HCT116 (cell line): Measurements from ENCODE around the gene ACADS. TPM values are rescaled to one million over a fixed set of nuclear protein-coding genes. Genes with fewer than 3 reads are reported as not detected.

Experiments
- ATAC-seq: fragments of 200-7000 bp; cut with Tn5 transposase; 2 replicates; pipeline ENCODE4 v1.9.1; 2020; ENCODE audit warnings: mild to moderate bottlenecking, moderate library complexity
- BruUV-seq: library from RNA; stranded (reverse); fragments of 400-500 nt; replicated peaks from 2 replicates; lab custom pipeline; 2021; lab: Mats Ljungman, UMichigan
- CTCF ChIA-PET: fragments of 300-600 bp; sonication (Branson Sonifier 250); formaldehyde crosslinking; loops from one replicate; lab custom pipeline; 2021; ENCODE audit warnings: antibody characterized with exemption; lab: Charles Lee
- POLR2A ChIA-PET: fragments of 300-600, 350-600 bp; sonication (Branson Sonifier 250); formaldehyde crosslinking; loops from one replicate; lab custom pipeline; 2021; ENCODE audit warnings: antibody characterized with exemption; lab: Charles Lee
- RAD21 ChIA-PET, 2 experiments: fragments of 300-600 bp; sonication (Branson Sonifier 250); formaldehyde crosslinking; loops; one replicate each; lab custom pipeline; 2023; ENCODE audit warnings: low total read pairs in 2 of 2; ENCODE audit not compliant: uncharacterized antibody in 2 of 2, unreplicated experiment in 2 of 2, low non-redundant PET in 1 of 2; lab: Charles Lee
- DNase-seq: peaks from one replicate; pipeline ENCODE4 v3.0.0-alpha.2; 2010; ENCODE audit warnings: low read depth, low spot score
- H2AFZ ChIP-seq: fragments of 200-600 bp; shearing (Covaris generic), sonication (generic); 2 replicates; pipeline ENCODE4 v1.6.1; 2017; ENCODE audit warnings: low read depth, mixed run types, mixed read lengths, antibody characterized with exemption, low read length; ENCODE audit not compliant: poor library complexity, severe bottlenecking
- H3K27ac ChIP-seq: 2 replicates; pipeline ENCODE4 v1.5.1; 2012; ENCODE audit warnings: low read depth, low read length
- H3K27me3 ChIP-seq: fragments of 200-600 bp; sonication (generic); 2 replicates; pipeline ENCODE4 v1.6.1; 2016; ENCODE audit warnings: mixed run types, low read length, mixed read lengths; ENCODE audit not compliant: insufficient read depth
- H3K36me3 ChIP-seq, 2 experiments: fragments of 200-500 bp in 1 of 2; fragments of 200-600 bp in 1 of 2; sonication (Bioruptor generic) in 1 of 2; sonication (generic) in 1 of 2; 2 replicates each; pipeline versions ENCODE4 v1.5.1 to v1.6.1; 2014 to 2016; ENCODE audit warnings: low read length in 2 of 2, inconsistent platforms in 1 of 2, mixed read lengths in 1 of 2, mixed run types in 1 of 2; ENCODE audit not compliant: insufficient read depth in 2 of 2, control insufficient read depth in 1 of 2
- H3K4me1 ChIP-seq, 2 experiments: fragments of 200-600 bp in 1 of 2; sonication (generic) in 1 of 2; 2 replicates each; pipeline versions ENCODE4 v1.5.1 to v1.6.1; 2012 to 2017; ENCODE audit warnings: low read length in 2 of 2, inconsistent platforms in 1 of 2, mild to moderate bottlenecking in 1 of 2, mixed read lengths in 1 of 2, mixed run types in 1 of 2, moderate library complexity in 1 of 2; ENCODE audit not compliant: insufficient read depth in 2 of 2, control insufficient read depth in 1 of 2
- H3K4me2 ChIP-seq: fragments of 200-600 bp; sonication (generic); 2 replicates; pipeline ENCODE4 v1.6.1; 2017; ENCODE audit warnings: mixed run types, low read length, mixed read lengths
- H3K4me3 ChIP-seq, 2 experiments: fragments of 200-600 bp in 1 of 2; sonication (generic) in 1 of 2; replicated peaks in 1 of 2; 2 replicates each; pipeline ENCODE4 v1.5.1; 2011 to 2016; ENCODE audit warnings: low read length in 2 of 2, control low read depth in 1 of 2, low read depth in 1 of 2, mild to moderate bottlenecking in 1 of 2, mixed read lengths in 1 of 2, mixed run types in 1 of 2
- H3K79me2 ChIP-seq: fragments of 200-600 bp; sonication (generic); 2 replicates; pipeline ENCODE4 v1.6.1; 2017; ENCODE audit warnings: mild to moderate bottlenecking, mixed run types, low read length, moderate library complexity, mixed read lengths; ENCODE audit not compliant: insufficient read depth
- H3K9ac ChIP-seq: fragments of 200-600 bp; sonication (generic); 2 replicates; pipeline ENCODE4 v1.6.1; 2016; ENCODE audit warnings: low read length, mixed read lengths
- H3K9me2 ChIP-seq: fragments of 200-600 bp; sonication (generic), shearing (Covaris generic); 2 replicates; pipeline ENCODE4 v1.6.1; 2017; ENCODE audit warnings: mixed run types, mild to moderate bottlenecking, moderate library complexity; ENCODE audit not compliant: insufficient read depth
- H3K9me3 ChIP-seq, 2 experiments: fragments of 200-500 bp in 1 of 2; fragments of 200-600 bp in 1 of 2; sonication (Bioruptor generic) in 1 of 2; sonication (generic) in 1 of 2; 2 replicates each; pipeline ENCODE4 v1.6.1; 2014 to 2017; ENCODE audit warnings: low read length in 2 of 2, mixed read lengths in 2 of 2, inconsistent platforms in 1 of 2, low read depth in 1 of 2, mild to moderate bottlenecking in 1 of 2, mixed run types in 1 of 2, moderate library complexity in 1 of 2; ENCODE audit not compliant: control insufficient read depth in 1 of 2, insufficient read depth in 1 of 2
- H4K20me1 ChIP-seq: fragments of 200-600 bp; sonication (generic), shearing (Covaris generic); 2 replicates; pipeline ENCODE4 v1.6.1; 2017; ENCODE audit warnings: mixed run types, mild to moderate bottlenecking, moderate library complexity; ENCODE audit not compliant: insufficient read depth
- CBX3 ChIP-seq: IDR thresholded peaks from 2 replicates; pipeline ENCODE4 v1.6.1; 2012; ENCODE audit warnings: low read depth
- EGR1 ChIP-seq: IDR thresholded peaks from 2 replicates; pipeline ENCODE4 v1.6.1; 2012; ENCODE audit warnings: low read depth
- ELF1 ChIP-seq: IDR thresholded peaks from 2 replicates; pipeline ENCODE4 v1.6.1; 2012; ENCODE audit warnings: low read depth, borderline replicate concordance
- EZH2 ChIP-seq: fragments of 200-600 bp; sonication (generic); IDR thresholded peaks from 2 replicates; pipeline ENCODE4 v1.6.1; 2017; ENCODE audit warnings: antibody characterized with exemption, mixed run types
- EZH2phosphoT487 ChIP-seq: fragments of 200-600 bp; IDR thresholded peaks from 2 replicates; pipeline ENCODE4 v1.6.1; 2018; ENCODE audit warnings: antibody characterized with exemption, borderline replicate concordance
- JUND ChIP-seq: IDR thresholded peaks from 2 replicates; pipeline ENCODE4 v1.6.1; 2012
- POLR2A ChIP-seq: IDR thresholded peaks from 2 replicates; pipeline ENCODE4 v1.7.0; 2011; ENCODE audit warnings: borderline replicate concordance; ENCODE audit not compliant: insufficient read depth, insufficient read length; ENCODE audit errors: extremely low read depth
- POLR2AphosphoS5 ChIP-seq: IDR thresholded peaks from 2 replicates; pipeline ENCODE4 v1.6.1; 2011; ENCODE audit warnings: mild to moderate bottlenecking, low read depth, low read length, moderate library complexity
- RAD21 ChIP-seq: IDR thresholded peaks from 2 replicates; pipeline ENCODE4 v1.6.1; 2012; ENCODE audit warnings: low read depth, mild to moderate bottlenecking
- SIN3A ChIP-seq: IDR thresholded peaks from 2 replicates; pipeline ENCODE4 v1.6.1; 2012; ENCODE audit warnings: low read depth
- YY1 ChIP-seq: IDR thresholded peaks from 2 replicates; pipeline ENCODE4 v1.6.1; 2011; ENCODE audit warnings: low read length, low read depth, moderate library complexity, mild to moderate bottlenecking; ENCODE audit not compliant: insufficient replicate concordance; ENCODE audit errors: extremely low read depth
- ZBTB33 ChIP-seq: IDR thresholded peaks from 2 replicates; pipeline ENCODE4 v1.6.1; 2011; ENCODE audit warnings: mild to moderate bottlenecking, low read length, moderate library complexity; ENCODE audit not compliant: insufficient replicate concordance; ENCODE audit errors: extremely low read depth
- ZFX ChIP-seq: fragments of 450-650 bp; IDR thresholded peaks from 2 replicates; pipeline ENCODE4 v1.6.1; 2017
- ZNF274 ChIP-seq: fragments of 200-500 bp; sonication (Bioruptor generic); IDR thresholded peaks from 2 replicates; pipeline ENCODE4 v1.6.1; 2014; ENCODE audit warnings: mild to moderate bottlenecking, low read depth, low read length, inconsistent platforms
- intact Hi-C: fragments of 100-400 bp; cut with micrococcal nuclease; formaldehyde crosslinking; loops from 2 replicates; pipeline ENCODE4 v1.10.0; 2022
- total RNA-seq: library from RNA; stranded (reverse); gene quantifications from one replicate; pipeline ENCODE4 v1.2.1, GENCODE V29; 2021; ENCODE audit not compliant: unreplicated experiment
- TF ChIP-seq, protein P1 (sequence below): IDR thresholded peaks from 2 replicates; pipeline ENCODE4 v1.6.1; 2012
- TF ChIP-seq, protein P2 (sequence below): IDR thresholded peaks from 2 replicates; pipeline ENCODE4 v1.6.1; 2012

ACADS gene
- total RNA-seq, 1 experiment from 2014 or later = 21.4 TPM

DNA sequence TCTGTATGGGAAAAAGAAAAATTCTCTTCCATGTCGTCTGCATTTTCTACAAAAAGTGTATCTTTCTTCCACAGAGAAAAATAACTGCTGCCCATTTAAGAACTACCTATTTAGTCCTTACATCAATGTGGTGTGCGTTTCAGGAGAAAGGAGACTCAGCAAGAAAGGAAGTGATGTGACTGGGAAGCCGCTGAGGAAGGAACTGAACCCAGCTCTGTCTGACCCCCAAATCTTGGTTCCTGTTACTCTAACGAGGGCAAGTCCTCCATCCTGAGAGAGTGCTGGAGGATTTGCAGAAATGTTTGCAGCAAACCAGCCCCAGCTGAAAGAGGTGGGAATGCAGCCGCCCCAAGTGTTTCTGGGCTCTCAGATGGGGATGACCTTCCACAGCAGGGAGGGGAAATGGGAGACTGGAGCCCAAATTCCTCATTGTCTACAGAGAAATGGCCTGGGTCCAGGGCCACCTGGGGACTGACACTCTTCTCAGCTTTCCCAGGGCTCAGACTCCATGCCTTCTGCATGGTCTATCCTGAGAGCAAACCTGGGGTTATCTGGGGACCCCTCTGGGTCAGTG lies 45.4 kb upstream of the ACADS start:
- Histone ChIP-seq H3K27me3 (no peaks in the 10 kb centered on the region), H3K4me1 (peaks cover 0 to 22% of the 10 kb centered on the region in 2 experiments; a peak in 3 of 4 replicates), H3K79me2 (no peaks in the 10 kb centered on the region), H3K9ac (no peak overlapping the region), H2AFZ (no peak overlapping the region), H3K4me3 (no peak overlapping the region), H3K9me3 (no peaks in the 10 kb centered on the region), H3K27ac (no peak overlapping the region), H4K20me1 (no peaks in the 10 kb centered on the region), H3K4me2 (no peak overlapping the region), H3K36me3 (no peaks in the 10 kb centered on the region), H3K9me2 (no peaks in the 10 kb centered on the region)
- CTCF ChIA-PET = no interaction called here
- TF ChIP-seq EZH2 (no peak), EZH2phosphoT487 (no peak), ZFX (no peak), ELF1 (no peak), ZBTB33 (no peak), YY1 (no peak), POLR2AphosphoS5 (no peak), JUND (no peak), RAD21 (no peak), ZNF274 (no peak), CBX3 (no peak), EGR1 (no peak), SIN3A (no peak), POLR2A (no peak)
- TF ChIP-seq, protein P1, sequence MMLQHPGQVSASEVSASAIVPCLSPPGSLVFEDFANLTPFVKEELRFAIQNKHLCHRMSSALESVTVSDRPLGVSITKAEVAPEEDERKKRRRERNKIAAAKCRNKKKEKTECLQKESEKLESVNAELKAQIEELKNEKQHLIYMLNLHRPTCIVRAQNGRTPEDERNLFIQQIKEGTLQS = no peak
- TF ChIP-seq, protein P2, sequence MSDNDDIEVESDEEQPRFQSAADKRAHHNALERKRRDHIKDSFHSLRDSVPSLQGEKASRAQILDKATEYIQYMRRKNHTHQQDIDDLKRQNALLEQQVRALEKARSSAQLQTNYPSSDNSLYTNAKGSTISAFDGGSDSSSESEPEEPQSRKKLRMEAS = no peak
- no TSS peak for BruUV-seq
- intact Hi-C loops = no loop called here
- RAD21 ChIA-PET = no interaction called here
- POLR2A ChIA-PET = no interaction called here
- ATAC-seq (no peak), DNase-seq (no peak)
